Pancreas (tissue), 10 donors: Measurements from ENCODE around the gene IFNA21. TPM values are rescaled to one million over a fixed set of nuclear protein-coding genes. Genes with fewer than 3 reads are reported as not detected.
"Not testable (repeated sequence)": the region's sequence is repeated elsewhere in the genome, so short reads cannot be mapped to it uniquely, and the experiment has no call there.

ENCODE experiments used
- ATAC-seq, 4 donors: fragments of 200-7000 bp; cut with Tn5 transposase; one replicate each; pipeline versions ENCODE4 v1.8.0 to v1.9.1; 2020; ENCODE audit warnings: mild to moderate bottlenecking in 4 of 4, moderate library complexity in 4 of 4
- DNase-seq, 6 donors: peaks; one replicate each; pipeline ENCODE4 v3.0.0-alpha.2; 2020
- FAIRE-seq: peaks from 2 replicates; lab custom pipeline; 2012; peaks lifted over from hg19 to GRCh38; lab: Jason Lieb, UNC
- H3K27ac ChIP-seq, 4 donors: fragments of 200-600 bp; sonication (generic); 1 replicate in 3 of 4; 2 replicates in 1 of 4; pipeline versions ENCODE4 v1.5.0 to v1.8.0; 2020
- H3K27me3 ChIP-seq, 4 donors: fragments of 200-600 bp; one replicate each; pipeline ENCODE4 v1.8.0; 2021
- H3K36me3 ChIP-seq, 3 donors: fragments of 200-600 bp; sonication (generic) in 1 of 3; one replicate each; pipeline versions ENCODE4 v1.5.0 to v1.8.0; 2020 to 2021
- H3K4me1 ChIP-seq, 3 donors: fragments of 200-600 bp; one replicate each; pipeline ENCODE4 v1.8.0; 2021
- H3K4me3 ChIP-seq, 4 donors: fragments of 200-600 bp; sonication (generic) in 2 of 4; one replicate each; pipeline versions ENCODE4 v1.5.0 to v1.8.0; 2020 to 2021
- H3K9me3 ChIP-seq, 4 donors: fragments of 200-600 bp; one replicate each; pipeline ENCODE4 v1.8.0; 2021
- CTCF ChIP-seq, 4 donors: fragments of 200-600 bp; sonication (generic) in 3 of 4; IDR thresholded peaks; one replicate each; pipeline versions ENCODE4 v1.5.0 to v1.8.0; 2021; ENCODE audit warnings: antibody characterized with exemption in 4 of 4
- WGBS, 2 donors: extraction: QIAGEN DNeasy Blood & Tissue Kit; methylation state at CpG; one replicate each; pipeline ENCODE4 v1.1.7; 2013; 5-methylcytosine and 5-hydroxymethylcytosine counted together
- intact Hi-C, 3 donors: fragments of 100-400 bp; cut with DNase I; formaldehyde crosslinking; loops; one replicate each; pipeline versions ENCODE4 v1.11.1 to v1.14.2; 2022
- polyA plus RNA-seq, 2 donors: library from polyadenylated mRNA; stranded (reverse); fragments of 200-250 nt; gene quantifications; one replicate each; pipeline ENCODE4 v1.2.3, GENCODE V29; 2013
- total RNA-seq, 6 donors: library from RNA; stranded (reverse); fragmentation: NEBNext Ultra II Directional in 4 of 6; extraction: Animal tissue kit (Norgen Biotek cat#: 25700) in 4 of 6; gene quantifications; one replicate each; pipeline versions ENCODE4 v1.2.1 to v1.2.4, GENCODE V29; 2021 to 2023
- donor health status: healthy with polysubstance abuse.
- donor health status: DM: no; HTN: no; CAD: no; lungs with moderate emphysema.
- donor health status: DM: no; HTN: no; CAD: no.
- donor health status: control.
- donor health status: control.
- donor health status: Bipolar disorder and iron deficiency.
- donor health status: DM: yes; HTN: yes; CAD: no.
- donor health status: DM: no; HTN: no; CAD: no.
- donor health status: DM: no; HTN: no; CAD: no.
- donor health status: DM: yes; HTN: yes; CAD: no.

The IFNA21 gene
- total and polyA plus RNA-seq, 8 donors: not detected

GRCh38 chr9:21194867-21195776, 28.7 kb upstream of the IFNA21 start:
- intact Hi-C loops, H3K36me3 ChIP-seq, H3K4me1 ChIP-seq, H3K27ac ChIP-seq, H3K9me3 ChIP-seq, H3K4me3 ChIP-seq, H3K27me3 ChIP-seq, FAIRE-seq: not testable (repeated sequence)
- WGBS, 2 donors: 32 to 43% methylated on average over 6 of the region's 6 CpGs
- peak; percentile 60 to 93 (median 84) for ATAC-seq
- peak in 2 of 4 donors; percentile 14 to 18 for TF ChIP-seq CTCF (IDR thresholded peaks at IDR 0.05)
- peak in 1 of 6 donors; percentile 23 for DNase-seq

- H3K9me3 ChIP-seq, DNase-seq, H3K27ac ChIP-seq, FAIRE-seq, intact Hi-C loops, ATAC-seq, H3K27me3 ChIP-seq, H3K4me1 ChIP-seq, H3K4me3 ChIP-seq, H3K36me3 ChIP-seq: not testable (repeated sequence)
- 55 to 65% methylated on average over 3 of the region's 3 CpGs for WGBS, 2 donors
These were observed 21.0 kb upstream of the IFNA21 start, which contains the start of gene IFNA4 for GRCh38 chr9:21187487-21187886. Gene IFNA4 (minus strand): TSS chr9:21187587. CDS start chr9:21187531, 56 bp downstream.

- H3K27ac ChIP-seq, H3K36me3 ChIP-seq, H3K27me3 ChIP-seq, intact Hi-C loops, FAIRE-seq, H3K4me1 ChIP-seq, H3K4me3 ChIP-seq, H3K9me3 ChIP-seq: not testable (repeated sequence)
- TF ChIP-seq CTCF (IDR thresholded peaks at IDR 0.05): peak in 1 of 4 donors; percentile 20
- 30 to 37% methylated on average over 4 of the region's 4 CpGs for WGBS, 2 donors
- ATAC-seq (peak in 3 of 4 donors; percentile 69 to 87 (median 71)), DNase-seq (peak in 1 of 6 donors; percentile 17)
These were observed 16.6 kb upstream of the IFNA21 start for GRCh38 chr9:21182810-21183736.

GRCh38 chr9:21174671-21175070, 8.2 kb upstream of the IFNA21 start:
- H3K4me1 ChIP-seq: no peaks in the 10 kb centered on the region
- 72 to 74% methylated on average over 2 of the region's 2 CpGs for WGBS, 2 donors
- ATAC-seq (no peak), FAIRE-seq (no peak), DNase-seq (no peak)
- no peaks in the 10 kb centered on the region for H3K9me3 ChIP-seq
- H3K36me3 ChIP-seq: no peaks in the 10 kb centered on the region
- H3K27me3 ChIP-seq: no peaks in the 10 kb centered on the region
- no peak for TF ChIP-seq CTCF (IDR thresholded peaks at IDR 0.05)
- no peak overlapping the region for H3K4me3 ChIP-seq
- no peak overlapping the region for H3K27ac ChIP-seq
- intact Hi-C loops: no loop called here

- intact Hi-C loops: no loop called here
- no peak for FAIRE-seq
- TF ChIP-seq CTCF (IDR thresholded peaks at IDR 0.05): no peak
These were observed 5.7 kb upstream of the IFNA21 start for GRCh38 chr9:21172156-21172555.

More at GRCh38 chr9:21172156-21172555, 5.7 kb upstream of the IFNA21 start:
- 72 to 79% methylated on average over 3 of the region's 3 CpGs for WGBS, 2 donors
- DNase-seq (no peak), ATAC-seq (no peak)
- Histone ChIP-seq H3K27ac (no peak overlapping the region), H3K4me1 (no peaks in the 10 kb centered on the region), H3K4me3 (no peak overlapping the region), H3K27me3 (no peaks in the 10 kb centered on the region), H3K36me3 (no peaks in the 10 kb centered on the region), H3K9me3 (no peaks in the 10 kb centered on the region)
